Amniotic epithelial cell (primary cell): Measurements from ENCODE around the gene CCR5AS.
"Not testable (repeated sequence)": the region's sequence is repeated elsewhere in the genome, so short reads cannot be mapped to it uniquely, and the experiment has no call there.

Source experiments
- DNase-seq: peaks from one replicate; pipeline ENCODE4 v3.0.0-alpha.2; 2010; ENCODE audit warnings: low read depth

Gene CCR5AS

DNA sequence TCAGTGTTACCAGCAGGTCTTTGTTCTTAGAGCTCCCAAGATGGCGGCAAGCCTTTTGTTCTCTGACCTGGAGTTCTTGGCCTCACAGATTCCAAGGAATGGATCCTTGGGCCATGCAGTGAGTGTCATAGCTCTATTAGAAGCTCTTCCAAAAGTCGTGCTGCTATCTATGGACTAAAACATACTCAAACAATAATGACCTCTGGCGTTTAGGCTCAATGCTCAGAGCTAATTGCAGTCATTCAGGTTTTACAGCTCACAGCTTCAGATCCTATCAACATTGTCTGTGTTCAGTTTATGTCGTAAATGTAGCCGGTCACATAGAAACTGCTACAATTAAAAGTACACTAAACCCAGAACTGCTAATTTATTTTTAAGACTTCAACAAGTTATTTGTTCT lies 22.4 kb upstream of the CCR5AS start:
- no peak for DNase-seq

DNA sequence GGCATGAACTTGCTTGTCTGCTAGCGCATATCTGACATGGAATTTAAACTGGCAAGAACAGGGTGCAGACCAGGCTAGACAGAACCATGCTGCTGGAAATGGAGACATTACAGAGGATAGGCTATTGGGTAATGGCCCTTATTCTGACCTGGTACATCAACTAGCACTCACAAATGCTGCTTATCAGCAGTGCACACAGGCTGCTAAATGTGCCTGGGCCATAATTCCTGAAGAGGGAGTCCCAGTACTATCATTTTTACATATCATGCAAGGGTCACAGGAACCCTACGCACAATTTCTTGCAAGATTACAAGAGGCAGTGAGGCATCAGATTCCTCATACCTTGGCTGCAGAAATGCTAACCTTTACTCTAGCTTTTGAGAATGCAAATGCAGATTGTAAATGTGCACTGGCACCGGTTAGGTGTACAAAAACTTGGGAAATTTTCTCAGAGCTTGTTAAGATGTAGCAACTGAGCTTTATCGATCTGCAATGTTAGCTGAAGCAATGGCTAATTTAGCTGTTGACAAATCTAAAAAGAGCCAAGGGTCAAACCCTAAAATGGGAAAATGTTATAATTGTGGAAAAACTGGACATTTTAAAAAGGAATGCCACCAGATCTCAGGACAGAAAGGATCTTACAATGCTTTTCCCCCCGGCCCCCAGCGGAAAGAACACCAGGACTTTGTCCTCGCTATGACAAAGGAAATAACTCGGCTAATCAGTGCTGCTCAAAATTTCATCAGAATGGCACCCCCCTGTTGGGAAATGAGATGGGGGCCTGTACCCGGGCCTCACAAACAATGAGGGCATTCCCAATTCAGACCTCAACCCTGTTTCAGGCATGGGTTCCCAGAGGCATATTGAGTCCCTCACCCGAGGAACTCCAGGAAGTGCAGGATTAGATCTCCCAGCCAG lies 21.3 kb upstream of the CCR5AS start:
- peak; percentile 44 for DNase-seq

GRCh38 chr3:46427404-46427803 lies 20.5 kb upstream of the CCR5AS start:
- not testable (repeated sequence) for DNase-seq

- DNase-seq = peak; percentile 70
These were observed 19.6 kb upstream of the CCR5AS start for GRCh38 chr3:46426476-46426875.

GRCh38 chr3:46423588-46423987 lies 16.7 kb upstream of the CCR5AS start:
- peak; percentile 82 for DNase-seq

DNA sequence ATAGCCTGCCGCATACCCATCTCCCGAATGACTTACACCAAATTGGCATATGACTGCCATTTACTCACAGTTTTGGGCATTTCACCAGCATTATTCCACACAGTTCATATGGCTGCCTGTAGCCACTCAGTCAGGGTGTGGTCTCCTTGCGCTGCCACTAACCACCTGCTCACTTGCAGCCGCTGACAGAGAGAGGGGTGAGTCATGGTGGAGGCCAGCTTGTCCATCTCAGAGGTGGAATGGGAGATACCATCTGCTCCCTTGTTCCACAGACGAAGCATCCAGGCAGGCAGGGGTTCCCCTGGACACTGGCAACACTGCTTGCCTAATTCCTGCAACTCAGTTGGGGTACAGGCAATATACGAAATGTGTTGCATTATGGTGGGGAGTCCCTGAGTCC lies 15.8 kb upstream of the CCR5AS start:
- peak; percentile 33 for DNase-seq

- DNase-seq = no peak
These were observed 14.1 kb upstream of the CCR5AS start for GRCh38 chr3:46420931-46421330.

DNA sequence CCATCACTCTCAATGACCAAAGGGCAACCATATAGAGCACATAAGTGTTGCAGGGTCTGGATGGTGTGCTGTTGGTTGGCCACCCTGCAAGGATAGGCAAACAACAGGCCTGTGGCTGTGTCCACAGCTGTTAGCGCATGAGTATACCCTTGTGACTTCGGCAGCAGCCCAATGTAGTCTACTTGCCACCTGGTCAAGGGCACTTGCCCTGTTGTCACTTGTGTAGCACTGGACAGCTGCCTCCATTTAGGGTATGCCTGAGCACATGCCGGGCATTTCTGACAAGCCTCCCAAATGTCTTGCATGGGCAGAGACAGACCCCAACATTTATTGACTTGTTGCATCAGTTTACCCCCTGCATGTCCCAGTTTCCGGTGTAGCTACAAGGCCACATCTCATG lies 12.9 kb upstream of the CCR5AS start:
- no peak for DNase-seq

GRCh38 chr3:46417841-46418611 lies 11.2 kb upstream of the CCR5AS start:
- no peak for DNase-seq

DNA sequence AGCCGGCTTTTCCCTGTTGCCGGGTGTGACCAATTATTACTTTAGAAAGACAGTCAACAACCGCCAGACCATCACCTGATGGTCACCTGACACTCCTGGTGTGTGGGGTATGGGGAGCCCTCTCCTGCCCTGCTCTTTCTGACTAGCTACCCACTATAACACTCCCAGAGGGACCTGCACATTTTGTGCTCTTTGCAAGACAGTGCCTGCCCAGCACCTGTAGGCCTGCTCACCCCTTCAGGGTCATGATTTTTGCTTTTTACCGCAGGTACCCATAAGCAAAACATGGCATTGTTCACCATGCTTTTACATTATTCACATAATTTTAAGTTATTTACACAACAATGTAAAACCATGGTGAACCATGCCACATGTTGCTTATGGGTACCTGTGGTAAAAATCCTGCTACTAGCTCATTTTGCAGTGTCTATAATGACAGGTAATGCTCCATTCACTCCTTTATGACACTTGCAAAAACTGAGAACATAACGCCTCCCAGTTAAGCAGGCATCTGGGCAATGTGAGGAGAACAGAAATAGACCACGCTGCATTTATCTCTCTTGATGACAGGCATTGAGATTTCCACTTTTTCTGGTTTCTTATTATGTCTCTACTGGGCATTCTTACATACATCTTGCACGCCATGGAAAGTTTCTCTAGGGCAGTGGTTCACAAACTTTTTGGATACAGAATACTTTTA lies 10.1 kb upstream of the CCR5AS start:
- DNase-seq = no peak

- no peak for DNase-seq
These were observed 9.4 kb upstream of the CCR5AS start for GRCh38 chr3:46416125-46416810.

DNA sequence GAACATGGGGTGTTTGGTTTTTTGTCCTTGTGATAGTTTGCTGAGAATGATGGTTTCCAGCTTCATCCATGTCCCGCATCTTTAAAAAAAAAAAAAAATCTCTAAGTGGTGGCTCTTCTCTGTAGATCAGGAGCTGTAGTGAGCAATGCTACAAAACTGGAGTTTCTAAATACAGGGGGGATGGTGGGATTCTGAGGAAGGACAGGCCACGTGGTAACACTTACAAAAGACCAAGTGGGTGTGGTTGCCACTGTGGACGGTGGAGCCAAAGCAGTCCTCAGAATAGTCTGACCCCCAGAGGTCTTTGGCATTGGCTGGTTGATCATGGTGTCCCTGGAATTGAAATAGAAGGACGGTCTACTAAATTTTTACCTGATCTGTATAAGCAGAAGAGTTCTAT lies 7.9 kb upstream of the CCR5AS start:
- no peak for DNase-seq

DNA sequence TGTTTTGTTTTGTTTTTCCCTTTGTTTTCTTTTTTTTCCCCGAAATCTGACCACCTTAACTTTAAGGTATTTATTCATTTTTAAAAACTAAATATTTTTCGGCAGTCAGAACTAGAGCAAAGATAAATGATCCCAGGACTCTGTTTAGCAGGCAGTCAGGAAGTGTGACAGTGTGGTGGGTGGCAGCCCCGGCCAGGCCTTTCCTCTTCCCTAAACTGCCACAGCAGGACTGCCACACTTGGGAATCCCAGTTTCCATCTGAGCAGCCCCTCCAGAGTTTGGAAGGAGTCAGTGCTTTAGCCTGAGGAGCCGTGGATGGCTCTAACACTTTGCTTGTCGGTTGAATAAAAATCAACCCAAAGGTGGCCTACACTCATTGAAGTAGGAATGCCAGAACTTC lies 7.1 kb upstream of the CCR5AS start:
- DNase-seq = no peak

- no peak for DNase-seq
These were observed 6.0 kb upstream of the CCR5AS start for GRCh38 chr3:46412786-46413298.

DNA sequence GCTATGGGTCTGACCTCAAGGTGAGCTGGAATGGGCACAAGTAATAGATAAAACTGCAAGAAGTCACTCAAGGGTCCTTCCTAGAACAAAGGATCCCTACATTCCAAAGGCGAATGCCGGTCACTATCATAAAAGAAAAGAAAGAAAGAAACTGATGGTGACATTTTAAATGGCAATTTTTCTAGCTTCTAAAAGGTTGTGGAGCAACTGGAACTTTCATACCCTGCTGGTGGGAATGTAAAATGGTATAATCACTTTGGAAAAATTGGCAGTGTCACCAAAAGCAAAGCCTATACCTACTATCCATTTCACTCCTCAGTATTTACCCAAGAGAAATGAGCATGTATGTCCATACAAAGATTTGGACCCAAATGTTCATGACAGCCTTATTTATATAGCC lies 4.4 kb upstream of the CCR5AS start:
- DNase-seq = no peak

DNA sequence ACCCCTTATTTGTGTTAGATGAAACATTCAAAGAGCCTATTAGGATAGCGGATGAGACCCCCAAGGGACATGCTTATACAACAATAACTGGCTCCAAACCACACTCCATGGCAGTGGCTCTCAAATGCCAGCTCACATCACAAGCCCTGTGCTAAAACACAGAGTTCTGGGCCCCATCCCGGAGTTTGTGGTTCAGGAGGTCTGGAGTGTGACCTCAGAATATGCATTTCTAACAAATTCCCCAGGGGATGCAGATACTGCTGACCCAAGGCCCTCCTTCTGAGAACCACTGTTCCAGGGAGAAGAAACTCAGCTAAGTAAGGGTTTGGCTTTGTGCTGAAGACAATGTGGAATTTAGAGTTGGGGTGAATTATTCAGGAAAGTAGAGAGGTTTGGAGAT lies 3.8 kb upstream of the CCR5AS start:
- DNase-seq = no peak

GRCh38 chr3:46409739-46410489 lies 3.0 kb upstream of the CCR5AS start:
- DNase-seq = no peak

GRCh38 chr3:46408853-46409252 lies 2.0 kb upstream of the CCR5AS start:
- DNase-seq = no peak

DNA sequence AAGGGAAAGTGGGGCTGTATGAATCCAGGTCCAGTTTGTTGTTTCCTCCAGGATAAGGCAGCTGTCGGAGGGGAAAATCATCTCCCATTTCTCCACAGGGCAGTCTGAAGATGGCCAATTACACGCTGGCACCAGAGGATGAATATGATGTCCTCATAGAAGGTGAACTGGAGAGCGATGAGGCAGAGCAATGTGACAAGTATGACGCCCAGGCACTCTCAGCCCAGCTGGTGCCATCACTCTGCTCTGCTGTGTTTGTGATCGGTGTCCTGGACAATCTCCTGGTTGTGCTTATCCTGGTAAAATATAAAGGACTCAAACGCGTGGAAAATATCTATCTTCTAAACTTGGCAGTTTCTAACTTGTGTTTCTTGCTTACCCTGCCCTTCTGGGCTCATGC lies 1.1 kb upstream of the CCR5AS start:
- DNase-seq = no peak

DNA sequence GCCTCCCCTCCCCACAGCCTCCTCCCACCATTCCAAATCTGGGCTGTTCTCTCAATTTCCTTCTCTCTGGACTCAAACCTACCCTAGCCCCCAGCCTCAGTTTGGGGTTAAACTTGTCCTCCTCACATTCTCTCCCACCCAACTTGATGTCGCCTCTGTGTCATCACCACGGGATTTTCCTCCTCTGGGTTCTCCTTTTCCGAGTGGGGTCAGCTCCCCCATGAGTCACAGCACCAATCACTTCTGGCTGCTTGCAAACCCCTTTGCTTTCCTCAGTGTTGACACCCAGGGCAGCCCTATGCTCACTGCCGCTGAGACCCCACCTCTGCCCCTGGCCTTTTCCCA lies 451 bp downstream of the CCR5AS start:
- DNase-seq = no peak

GRCh38 chr3:46405301-46406019 lies 1.4 kb downstream of the CCR5AS start:
- DNase-seq = no peak
